WTC11 (cell line): ENCODE results near the gene GALNT2. TPM values are rescaled to one million over a fixed set of nuclear protein-coding genes. Genes with fewer than 3 reads are reported as not detected.

ENCODE experiments used
- ATAC-seq: fragments of 200-7000 bp; cut with Tn5 transposase; 2 replicates; pipeline ENCODE4 v1.10.0; 2021; ENCODE audit warnings: mild to moderate bottlenecking, moderate library complexity
- CTCF ChIA-PET: fragments of 300-600 bp; sonication (Branson Sonifier 250); formaldehyde crosslinking; loops from one replicate; lab custom pipeline; 2021; ENCODE audit warnings: antibody characterized with exemption; lab: Charles Lee
- POLR2A ChIA-PET: fragments of 350-600 bp; sonication (Branson Sonifier 250); formaldehyde crosslinking; loops from one replicate; lab custom pipeline; 2021; ENCODE audit warnings: antibody characterized with exemption; lab: Charles Lee
- DNase-seq: peaks from one replicate; pipeline ENCODE4 v3.0.0; 2021; ENCODE audit warnings: low spot score
- H3K27ac Mint-ChIP-seq: 2 replicates; pipeline ENCODE4 v1.8.0; 2021; ENCODE audit warnings: mixed read lengths
- H3K27me3 Mint-ChIP-seq: 2 replicates; pipeline ENCODE4 v1.8.0; 2021; ENCODE audit warnings: low read depth, mild to moderate bottlenecking, moderate library complexity, mixed read lengths
- H3K36me3 Mint-ChIP-seq: 2 replicates; pipeline ENCODE4 v1.8.0; 2021; ENCODE audit warnings: mixed read lengths
- H3K4me1 Mint-ChIP-seq: 2 replicates; pipeline ENCODE4 v1.8.0; 2022; ENCODE audit warnings: mixed read lengths
- H3K4me3 Mint-ChIP-seq: 2 replicates; pipeline ENCODE4 v1.8.0; 2021; ENCODE audit warnings: mild to moderate bottlenecking, moderate library complexity, mixed read lengths
- H3K9me3 Mint-ChIP-seq: 2 replicates; pipeline ENCODE4 v1.8.0; 2021; ENCODE audit warnings: mixed read lengths
- EMX1 ChIP-seq: fragments of 250-450 bp; sonication (Bioruptor Pico); IDR thresholded peaks from 2 replicates; pipeline ENCODE4 v1.8.0; 2021; ENCODE audit warnings: mild to moderate bottlenecking
- ESRRA ChIP-seq: sonication (generic); formaldehyde crosslinking; IDR thresholded peaks from 2 replicates; pipeline ENCODE4 v1.8.1; 2022; ENCODE audit warnings: mild to moderate bottlenecking, missing genetic modification reagents, borderline replicate concordance
- FOXJ3 ChIP-seq: sonication (generic); formaldehyde crosslinking; IDR thresholded peaks from 2 replicates; pipeline ENCODE4 v1.9.0; 2021; ENCODE audit warnings: missing genetic modification reagents, mild to moderate bottlenecking, borderline replicate concordance
- FOXK1 ChIP-seq: sonication (generic); formaldehyde crosslinking; IDR thresholded peaks from 2 replicates; pipeline ENCODE4 v1.8.0; 2022; ENCODE audit warnings: mild to moderate bottlenecking, moderate library complexity, missing genetic modification reagents
- HMGA2 ChIP-seq: fragments of 250-450 bp; sonication (Bioruptor Pico); IDR thresholded peaks from 2 replicates; pipeline ENCODE4 v1.4.0; 2021; ENCODE audit warnings: mild to moderate bottlenecking, moderate library complexity
- JUN ChIP-seq: sonication (generic); formaldehyde crosslinking; IDR thresholded peaks from 2 replicates; pipeline ENCODE4 v1.8.0; 2023; ENCODE audit warnings: mild to moderate bottlenecking, missing genetic modification reagents
- NR2C2 ChIP-seq: sonication (generic); formaldehyde crosslinking; IDR thresholded peaks from 2 replicates; pipeline ENCODE4 v1.8.0; 2022; ENCODE audit warnings: mild to moderate bottlenecking, missing genetic modification reagents
- NR3C1 ChIP-seq: sonication (generic); formaldehyde crosslinking; conservative IDR thresholded peaks from 2 replicates; pipeline ENCODE4 v1.8.1; 2023; ENCODE audit warnings: low read depth, mild to moderate bottlenecking, missing genetic modification reagents
- OVOL2 ChIP-seq: fragments of 250-450 bp; sonication (Bioruptor Pico); IDR thresholded peaks from 2 replicates; pipeline ENCODE4 v1.9.0; 2021; ENCODE audit warnings: mild to moderate bottlenecking, borderline replicate concordance
- SMAD3 ChIP-seq: sonication (generic); formaldehyde crosslinking; IDR thresholded peaks from 2 replicates; pipeline ENCODE4 v1.8.0; 2022; ENCODE audit warnings: missing genetic modification reagents, mild to moderate bottlenecking, borderline replicate concordance
- SMAD4 ChIP-seq: sonication (generic); formaldehyde crosslinking; IDR thresholded peaks from 2 replicates; pipeline ENCODE4 v1.8.0; 2022; ENCODE audit warnings: mild to moderate bottlenecking, missing genetic modification reagents
- SOX15 ChIP-seq: fragments of 250-450 bp; sonication (Bioruptor Pico); IDR thresholded peaks from 2 replicates; pipeline ENCODE4 v1.9.0; 2021; ENCODE audit warnings: mild to moderate bottlenecking
- TCF7 ChIP-seq: sonication (generic); formaldehyde crosslinking; IDR thresholded peaks from 2 replicates; pipeline ENCODE4 v1.8.0; 2022; ENCODE audit warnings: mild to moderate bottlenecking, low read depth, missing genetic modification reagents, moderate library complexity
- ZNF121 ChIP-seq: sonication (generic); formaldehyde crosslinking; IDR thresholded peaks from 2 replicates; pipeline ENCODE4 v1.8.0; 2023; ENCODE audit warnings: missing genetic modification reagents
- ZNF317 ChIP-seq: sonication (generic); formaldehyde crosslinking; IDR thresholded peaks from 2 replicates; pipeline ENCODE4 v1.8.1; 2023; ENCODE audit warnings: low read depth, mild to moderate bottlenecking, moderate library complexity, missing genetic modification reagents, borderline replicate concordance
- ZNF416 ChIP-seq: fragments of 250-450 bp; sonication (Bioruptor Pico); IDR thresholded peaks from 2 replicates; pipeline ENCODE4 v1.9.0; 2021; ENCODE audit warnings: mild to moderate bottlenecking, inconsistent platforms
- ZNF671 ChIP-seq: fragments of 250-450 bp; sonication (Bioruptor Pico); IDR thresholded peaks from 2 replicates; pipeline ENCODE4 v1.8.0; 2021; ENCODE audit warnings: mild to moderate bottlenecking
- total RNA-seq: library from RNA; stranded (reverse); gene quantifications from 3 replicates; pipeline ENCODE4 v1.2.3, GENCODE V29; 2021
- TF ChIP-seq, protein P1 (sequence below): sonication (generic); formaldehyde crosslinking; IDR thresholded peaks from 2 replicates; pipeline ENCODE4 v1.8.1; 2023; ENCODE audit warnings: mild to moderate bottlenecking, missing genetic modification reagents
- TF ChIP-seq, protein P2 (sequence below): fragments of 250-450 bp; sonication (Bioruptor Pico); IDR thresholded peaks from 2 replicates; pipeline ENCODE4 v1.8.0; 2021; ENCODE audit warnings: mild to moderate bottlenecking
- TF ChIP-seq, protein P3 (sequence below): sonication (generic); formaldehyde crosslinking; IDR thresholded peaks from 2 replicates; pipeline ENCODE4 v1.8.1; 2022; ENCODE audit warnings: low read depth, missing genetic modification reagents, borderline replicate concordance
- TF ChIP-seq, protein P4 (sequence below): sonication (generic); formaldehyde crosslinking; IDR thresholded peaks from 2 replicates; pipeline ENCODE4 v1.8.1; 2022; ENCODE audit warnings: missing genetic modification reagents, borderline replicate concordance
- TF ChIP-seq, protein P5 (sequence below): sonication (generic); formaldehyde crosslinking; IDR thresholded peaks from 2 replicates; pipeline ENCODE4 v1.8.1; 2023; ENCODE audit warnings: mild to moderate bottlenecking, missing genetic modification reagents, borderline replicate concordance

Gene GALNT2
- total RNA-seq, 1 experiment from 2014 or later = 74.8 TPM

DNA sequence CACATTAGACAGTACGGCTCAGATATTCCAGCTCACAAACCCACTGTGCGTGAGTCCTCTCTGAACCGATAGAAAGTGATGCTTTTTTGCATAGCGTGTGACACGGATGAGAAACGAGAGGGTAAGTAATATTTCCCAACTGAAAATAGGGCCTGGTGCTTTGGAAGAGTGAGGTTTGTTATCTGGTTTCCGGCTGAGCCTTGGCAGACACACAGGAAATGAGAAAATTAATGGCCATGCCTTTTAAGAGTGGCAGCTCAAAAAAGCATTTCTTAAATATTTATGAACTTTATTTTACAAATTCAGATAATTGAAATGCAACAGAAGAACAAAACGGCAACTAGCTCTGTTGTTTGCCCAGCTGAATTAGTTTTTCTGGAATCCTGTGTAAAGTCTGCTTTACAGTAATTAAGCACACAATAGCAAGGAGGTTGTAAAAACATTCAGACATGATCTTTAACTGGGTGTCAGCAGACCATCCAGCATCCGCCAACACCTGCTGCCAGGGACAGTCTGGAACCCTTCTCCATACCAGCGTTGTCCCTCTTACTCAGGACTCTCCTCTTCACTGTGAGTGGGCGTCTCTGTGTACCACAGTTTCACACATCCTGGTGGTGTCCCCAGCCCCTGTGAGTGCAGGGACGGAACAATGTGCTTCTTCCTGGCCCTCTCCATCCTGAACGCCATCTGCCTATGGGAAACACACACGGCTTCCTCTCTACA is 203.7 kb downstream of the GALNT2 start (continued):
- TF ChIP-seq NR2C2 = no peak
- no peak for TF ChIP-seq FOXK1 (CRISPR knock-in tag)
- no peak for TF ChIP-seq NR3C1

DNA sequence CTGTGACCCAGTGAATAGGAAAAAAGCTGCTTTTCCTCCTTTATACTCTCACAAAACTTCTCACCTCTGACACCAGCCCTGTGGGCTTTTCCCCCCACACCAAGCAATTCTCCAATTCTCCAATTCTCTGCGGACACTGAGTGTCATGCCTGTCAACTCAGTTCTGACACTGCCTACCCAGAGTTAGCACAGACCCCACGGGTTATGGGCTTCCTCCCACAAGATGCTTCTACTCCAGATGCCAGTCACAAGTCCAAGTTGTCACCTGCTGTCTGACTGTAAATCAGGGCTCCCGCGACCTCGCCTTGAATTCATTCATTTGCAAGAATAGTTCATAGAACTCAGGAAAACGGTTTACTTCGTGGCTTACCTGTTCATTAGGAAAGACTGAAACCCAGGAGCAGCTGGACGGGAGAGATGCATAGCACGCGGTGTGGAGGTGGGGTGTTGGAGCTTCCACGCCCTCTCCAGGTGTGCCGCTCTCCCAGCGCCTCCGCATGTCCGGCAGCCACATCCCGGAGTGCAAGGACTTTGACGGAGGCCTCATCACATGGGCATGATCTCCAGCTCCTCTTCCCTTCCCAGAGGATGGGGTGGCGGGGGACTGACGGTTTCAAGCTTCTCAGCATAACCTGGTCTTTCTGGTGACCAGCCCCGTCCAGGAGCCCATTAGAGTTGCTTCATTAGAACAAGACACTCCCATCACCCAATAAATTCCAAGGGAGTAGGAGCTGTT is 204.4 kb downstream of the GALNT2 start:
- TF ChIP-seq, protein P1, sequence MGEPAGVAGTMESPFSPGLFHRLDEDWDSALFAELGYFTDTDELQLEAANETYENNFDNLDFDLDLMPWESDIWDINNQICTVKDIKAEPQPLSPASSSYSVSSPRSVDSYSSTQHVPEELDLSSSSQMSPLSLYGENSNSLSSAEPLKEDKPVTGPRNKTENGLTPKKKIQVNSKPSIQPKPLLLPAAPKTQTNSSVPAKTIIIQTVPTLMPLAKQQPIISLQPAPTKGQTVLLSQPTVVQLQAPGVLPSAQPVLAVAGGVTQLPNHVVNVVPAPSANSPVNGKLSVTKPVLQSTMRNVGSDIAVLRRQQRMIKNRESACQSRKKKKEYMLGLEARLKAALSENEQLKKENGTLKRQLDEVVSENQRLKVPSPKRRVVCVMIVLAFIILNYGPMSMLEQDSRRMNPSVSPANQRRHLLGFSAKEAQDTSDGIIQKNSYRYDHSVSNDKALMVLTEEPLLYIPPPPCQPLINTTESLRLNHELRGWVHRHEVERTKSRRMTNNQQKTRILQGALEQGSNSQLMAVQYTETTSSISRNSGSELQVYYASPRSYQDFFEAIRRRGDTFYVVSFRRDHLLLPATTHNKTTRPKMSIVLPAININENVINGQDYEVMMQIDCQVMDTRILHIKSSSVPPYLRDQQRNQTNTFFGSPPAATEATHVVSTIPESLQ (CRISPR knock-in tag) = no peak
- no peak for TF ChIP-seq HMGA2 (CRISPR knock-in tag)
- TF ChIP-seq SMAD4 (CRISPR knock-in tag) = no peak
- TF ChIP-seq ZNF671 = no peak
- no peak for TF ChIP-seq SOX15 (CRISPR knock-in tag)
- no peak for TF ChIP-seq ZNF416
- TF ChIP-seq EMX1 = no peak
- no peak for TF ChIP-seq JUN (CRISPR knock-in tag)
- no peak for TF ChIP-seq FOXJ3
- TF ChIP-seq, protein P2, sequence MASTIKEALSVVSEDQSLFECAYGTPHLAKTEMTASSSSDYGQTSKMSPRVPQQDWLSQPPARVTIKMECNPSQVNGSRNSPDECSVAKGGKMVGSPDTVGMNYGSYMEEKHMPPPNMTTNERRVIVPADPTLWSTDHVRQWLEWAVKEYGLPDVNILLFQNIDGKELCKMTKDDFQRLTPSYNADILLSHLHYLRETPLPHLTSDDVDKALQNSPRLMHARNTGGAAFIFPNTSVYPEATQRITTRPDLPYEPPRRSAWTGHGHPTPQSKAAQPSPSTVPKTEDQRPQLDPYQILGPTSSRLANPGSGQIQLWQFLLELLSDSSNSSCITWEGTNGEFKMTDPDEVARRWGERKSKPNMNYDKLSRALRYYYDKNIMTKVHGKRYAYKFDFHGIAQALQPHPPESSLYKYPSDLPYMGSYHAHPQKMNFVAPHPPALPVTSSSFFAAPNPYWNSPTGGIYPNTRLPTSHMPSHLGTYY (CRISPR knock-in tag) = no peak
- TF ChIP-seq, protein P3, sequence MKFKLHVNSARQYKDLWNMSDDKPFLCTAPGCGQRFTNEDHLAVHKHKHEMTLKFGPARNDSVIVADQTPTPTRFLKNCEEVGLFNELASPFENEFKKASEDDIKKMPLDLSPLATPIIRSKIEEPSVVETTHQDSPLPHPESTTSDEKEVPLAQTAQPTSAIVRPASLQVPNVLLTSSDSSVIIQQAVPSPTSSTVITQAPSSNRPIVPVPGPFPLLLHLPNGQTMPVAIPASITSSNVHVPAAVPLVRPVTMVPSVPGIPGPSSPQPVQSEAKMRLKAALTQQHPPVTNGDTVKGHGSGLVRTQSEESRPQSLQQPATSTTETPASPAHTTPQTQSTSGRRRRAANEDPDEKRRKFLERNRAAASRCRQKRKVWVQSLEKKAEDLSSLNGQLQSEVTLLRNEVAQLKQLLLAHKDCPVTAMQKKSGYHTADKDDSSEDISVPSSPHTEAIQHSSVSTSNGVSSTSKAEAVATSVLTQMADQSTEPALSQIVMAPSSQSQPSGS (CRISPR knock-in tag) = no peak
- TF ChIP-seq, protein P4, sequence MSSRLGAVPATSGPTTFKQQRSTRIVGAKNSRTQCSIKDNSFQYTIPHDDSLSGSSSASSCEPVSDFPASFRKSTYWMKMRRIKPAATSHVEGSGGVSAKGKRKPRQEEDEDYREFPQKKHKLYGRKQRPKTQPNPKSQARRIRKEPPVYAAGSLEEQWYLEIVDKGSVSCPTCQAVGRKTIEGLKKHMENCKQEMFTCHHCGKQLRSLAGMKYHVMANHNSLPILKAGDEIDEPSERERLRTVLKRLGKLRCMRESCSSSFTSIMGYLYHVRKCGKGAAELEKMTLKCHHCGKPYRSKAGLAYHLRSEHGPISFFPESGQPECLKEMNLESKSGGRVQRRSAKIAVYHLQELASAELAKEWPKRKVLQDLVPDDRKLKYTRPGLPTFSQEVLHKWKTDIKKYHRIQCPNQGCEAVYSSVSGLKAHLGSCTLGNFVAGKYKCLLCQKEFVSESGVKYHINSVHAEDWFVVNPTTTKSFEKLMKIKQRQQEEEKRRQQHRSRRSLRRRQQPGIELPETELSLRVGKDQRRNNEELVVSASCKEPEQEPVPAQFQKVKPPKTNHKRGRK (CRISPR knock-in tag) = no peak
- no peak for TF ChIP-seq ZNF317
- no peak for TF ChIP-seq ZNF121 (CRISPR knock-in tag)
- no peak for TF ChIP-seq TCF7 (CRISPR knock-in tag)
- no peak for TF ChIP-seq OVOL2 (CRISPR knock-in tag)
- TF ChIP-seq ESRRA = no peak
- TF ChIP-seq, protein P5, sequence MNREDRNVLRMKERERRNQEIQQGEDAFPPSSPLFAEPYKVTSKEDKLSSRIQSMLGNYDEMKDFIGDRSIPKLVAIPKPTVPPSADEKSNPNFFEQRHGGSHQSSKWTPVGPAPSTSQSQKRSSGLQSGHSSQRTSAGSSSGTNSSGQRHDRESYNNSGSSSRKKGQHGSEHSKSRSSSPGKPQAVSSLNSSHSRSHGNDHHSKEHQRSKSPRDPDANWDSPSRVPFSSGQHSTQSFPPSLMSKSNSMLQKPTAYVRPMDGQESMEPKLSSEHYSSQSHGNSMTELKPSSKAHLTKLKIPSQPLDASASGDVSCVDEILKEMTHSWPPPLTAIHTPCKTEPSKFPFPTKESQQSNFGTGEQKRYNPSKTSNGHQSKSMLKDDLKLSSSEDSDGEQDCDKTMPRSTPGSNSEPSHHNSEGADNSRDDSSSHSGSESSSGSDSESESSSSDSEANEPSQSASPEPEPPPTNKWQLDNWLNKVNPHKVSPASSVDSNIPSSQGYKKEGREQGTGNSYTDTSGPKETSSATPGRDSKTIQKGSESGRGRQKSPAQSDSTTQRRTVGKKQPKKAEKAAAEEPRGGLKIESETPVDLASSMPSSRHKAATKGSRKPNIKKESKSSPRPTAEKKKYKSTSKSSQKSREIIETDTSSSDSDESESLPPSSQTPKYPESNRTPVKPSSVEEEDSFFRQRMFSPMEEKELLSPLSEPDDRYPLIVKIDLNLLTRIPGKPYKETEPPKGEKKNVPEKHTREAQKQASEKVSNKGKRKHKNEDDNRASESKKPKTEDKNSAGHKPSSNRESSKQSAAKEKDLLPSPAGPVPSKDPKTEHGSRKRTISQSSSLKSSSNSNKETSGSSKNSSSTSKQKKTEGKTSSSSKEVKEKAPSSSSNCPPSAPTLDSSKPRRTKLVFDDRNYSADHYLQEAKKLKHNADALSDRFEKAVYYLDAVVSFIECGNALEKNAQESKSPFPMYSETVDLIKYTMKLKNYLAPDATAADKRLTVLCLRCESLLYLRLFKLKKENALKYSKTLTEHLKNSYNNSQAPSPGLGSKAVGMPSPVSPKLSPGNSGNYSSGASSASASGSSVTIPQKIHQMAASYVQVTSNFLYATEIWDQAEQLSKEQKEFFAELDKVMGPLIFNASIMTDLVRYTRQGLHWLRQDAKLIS = no peak
- TF ChIP-seq SMAD3 (CRISPR knock-in tag) = no peak
- TF ChIP-seq, all 79 proteins: peak for 0
- no peak for DNase-seq
- ChIA-PET POLR2A (no interaction called here), CTCF (interaction anchor here (0.8 kb wide), 1 partner anchor 151 kb away, joined by 3 read pairs; no protein-coding TSS in a partner anchor)
- no peak overlapping the region for H3K4me3 Mint-ChIP-seq
- H3K4me1 Mint-ChIP-seq = peaks cover 19% of the 10 kb centered on the region
- peak overlapping the region; percentile 3 for H3K27ac Mint-ChIP-seq
- no peak for ATAC-seq
- H3K9me3 Mint-ChIP-seq = no peaks in the 10 kb centered on the region
- no peaks in the 10 kb centered on the region for H3K27me3 Mint-ChIP-seq
- H3K36me3 Mint-ChIP-seq = peaks cover 11% of the 10 kb centered on the region
